ENCODE measurements around the gene FOXO6. TPM values are rescaled to one million over a fixed set of nuclear protein-coding genes. Genes with fewer than 3 reads are reported as not detected.

FOXO6 gene
- total RNA-seq, 2 experiments from 2014 or later, result 1.2 to 2.2 TPM

- H3K4me1 Mint-ChIP-seq (ENCODE audit: low read depth), result no peaks in the 10 kb centered on the region
- CTCF ChIA-PET, result no interaction called here
- ATAC-seq (ENCODE audit: poor library complexity) (no peak), DNase-seq (no peak)
- intact Hi-C loops (cut with DNase I, micrococcal nuclease), result no loop called here
- H3K4me3 Mint-ChIP-seq, result no peak overlapping the region
- H3K9me3 Mint-ChIP-seq, result no peaks in the 10 kb centered on the region
- POLR2A ChIA-PET, result no interaction called here
- no peaks in the 10 kb centered on the region for H3K9me3 ChIP-seq (ENCODE audit: control insufficient read depth in 1 of 2, insufficient read depth in 1 of 2, low read length in 2 of 2)
- H3K27ac ChIP-seq (ENCODE audit: low read depth in 1 of 2, low read length in 2 of 2), result no peak overlapping the region
- no peak overlapping the region for H3K27ac Mint-ChIP-seq
- no peak overlapping the region for H3K4me3 ChIP-seq (ENCODE audit: low read length)
- H3K4me1 ChIP-seq (ENCODE audit: insufficient read depth, low read length), result no peaks in the 10 kb centered on the region
- no peaks in the 10 kb centered on the region for H3K27me3 ChIP-seq (ENCODE audit: control insufficient read depth in 1 of 2, insufficient read depth in 2 of 2, low read length in 2 of 2)
- no peaks in the 10 kb centered on the region for H3K36me3 ChIP-seq (ENCODE audit: insufficient read depth, low read length)
- TF ChIP-seq CTCF (IDR thresholded peaks at IDR 0.05), result no peak
- H3K27me3 Mint-ChIP-seq, result no peaks in the 10 kb centered on the region
- H3K36me3 Mint-ChIP-seq (ENCODE audit: low read depth), result no peaks in the 10 kb centered on the region
Measured at GRCh38 chr1:41317361-41317760, 43.9 kb upstream of the FOXO6 start.

DNA sequence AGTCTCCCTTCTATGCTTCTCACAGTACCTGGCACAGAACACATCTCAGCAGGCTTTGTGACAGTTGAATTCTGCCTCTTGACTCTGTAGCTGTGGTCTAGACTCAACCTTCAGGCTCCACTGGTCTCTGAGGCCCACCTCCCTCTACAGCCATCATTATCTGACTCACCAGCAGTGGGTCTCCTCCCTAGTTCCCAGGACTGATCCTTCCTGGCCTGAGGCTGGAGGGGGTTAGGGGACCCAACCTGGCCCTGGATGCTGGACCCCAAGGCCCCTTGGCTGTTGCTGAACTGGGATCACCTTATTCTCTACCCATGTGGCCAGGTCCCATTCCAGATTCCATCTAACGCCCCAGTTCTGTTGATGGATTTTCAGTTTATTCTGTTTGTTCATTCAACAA lies 43.1 kb upstream of the FOXO6 start:
- no peaks in the 10 kb centered on the region for H3K4me1 ChIP-seq (ENCODE audit: insufficient read depth, low read length)
- Mint-ChIP-seq H3K36me3 (ENCODE audit: low read depth) (no peaks in the 10 kb centered on the region), H3K9me3 (no peaks in the 10 kb centered on the region), H3K4me3 (no peak overlapping the region), H3K27ac (no peak overlapping the region), H3K4me1 (ENCODE audit: low read depth) (no peaks in the 10 kb centered on the region), H3K27me3 (no peaks in the 10 kb centered on the region)
- H3K27me3 ChIP-seq (ENCODE audit: control insufficient read depth in 1 of 2, insufficient read depth in 2 of 2, low read length in 2 of 2), result no peaks in the 10 kb centered on the region
- DNase-seq, result no peak
- H3K36me3 ChIP-seq (ENCODE audit: insufficient read depth, low read length), result no peaks in the 10 kb centered on the region
- intact Hi-C loops (cut with DNase I, micrococcal nuclease), result no loop called here
- ChIA-PET POLR2A (no interaction called here), CTCF (no interaction called here)
- no peak overlapping the region for H3K27ac ChIP-seq (ENCODE audit: low read depth in 1 of 2, low read length in 2 of 2)
- H3K4me3 ChIP-seq (ENCODE audit: low read length), result no peak overlapping the region
- no peak for ATAC-seq (ENCODE audit: poor library complexity)
- H3K9me3 ChIP-seq (ENCODE audit: control insufficient read depth in 1 of 2, insufficient read depth in 1 of 2, low read length in 2 of 2), result no peaks in the 10 kb centered on the region
- TF ChIP-seq CTCF (IDR thresholded peaks at IDR 0.05), result no peak

GRCh38 chr1:41319106-41319755 lies 42.0 kb upstream of the FOXO6 start:
- no peaks in the 10 kb centered on the region for H3K27me3 Mint-ChIP-seq
- ChIA-PET POLR2A (no interaction called here), CTCF (no interaction called here)
- H3K27me3 ChIP-seq (ENCODE audit: control insufficient read depth in 1 of 2, insufficient read depth in 2 of 2, low read length in 2 of 2), result no peaks in the 10 kb centered on the region
- H3K4me1 ChIP-seq (ENCODE audit: insufficient read depth, low read length), result no peaks in the 10 kb centered on the region
- no peak overlapping the region for H3K4me3 Mint-ChIP-seq
- no peaks in the 10 kb centered on the region for H3K36me3 ChIP-seq (ENCODE audit: insufficient read depth, low read length)
- H3K4me1 Mint-ChIP-seq (ENCODE audit: low read depth), result no peaks in the 10 kb centered on the region
- H3K27ac ChIP-seq (ENCODE audit: low read depth in 1 of 2, low read length in 2 of 2), result no peak overlapping the region
- no peak for TF ChIP-seq CTCF (IDR thresholded peaks at IDR 0.05)
- no peak overlapping the region for H3K4me3 ChIP-seq (ENCODE audit: low read length)
- H3K9me3 ChIP-seq (ENCODE audit: control insufficient read depth in 1 of 2, insufficient read depth in 1 of 2, low read length in 2 of 2), result no peaks in the 10 kb centered on the region
- H3K36me3 Mint-ChIP-seq (ENCODE audit: low read depth), result no peaks in the 10 kb centered on the region
- intact Hi-C loops (cut with DNase I, micrococcal nuclease), result no loop called here
- DNase-seq (no peak), ATAC-seq (ENCODE audit: poor library complexity) (no peak)
- H3K9me3 Mint-ChIP-seq, result no peaks in the 10 kb centered on the region
- H3K27ac Mint-ChIP-seq, result no peak overlapping the region

Measured in CD4-positive, alpha-beta T cell (primary cell).